ENCODE measurements around the gene MAP1A.
A peak's percentile ranks its signal among the peaks of the same experiment; 100 is the strongest.

- TF ChIP-seq CTCF (IDR thresholded peaks at IDR 0.05; ENCODE audit: low read depth, low read length, poor library complexity, severe bottlenecking) (peak; percentile 32), EZH2phosphoT487 (IDR thresholded peaks at IDR 0.05; ENCODE audit: borderline replicate concordance, low read length) (no peak)
These were observed 6.2 kb upstream of the MAP1A start for GRCh38 chr15:43511012-43511885.

All from DOHH2 (cell line).